Measurements from ENCODE around the gene SPOCK3.

Gene SPOCK3

GRCh38 chr4:167032871-167033270 is 201.4 kb downstream of the SPOCK3 start:
- no peaks in the 10 kb centered on the region for H3K36me3 ChIP-seq (ENCODE audit: insufficient read depth, low read length)
- peaks cover 20% of the 10 kb centered on the region for H3K4me1 ChIP-seq (ENCODE audit: control insufficient read depth, insufficient read depth, low read length)
- peak overlapping the region; percentile 10 for H3K4me2 ChIP-seq (ENCODE audit: low read length)
- H3K27me3 ChIP-seq (ENCODE audit: control insufficient read depth, insufficient read depth, low read length), result no peaks in the 10 kb centered on the region
- no peak overlapping the region for H3K4me3 ChIP-seq (ENCODE audit: low read length)
- no peaks in the 10 kb centered on the region for H3K9me3 ChIP-seq (replicated peaks; ENCODE audit: low read length)
- H3K9ac ChIP-seq (ENCODE audit: low read depth, low read length), result no peak overlapping the region

DNA sequence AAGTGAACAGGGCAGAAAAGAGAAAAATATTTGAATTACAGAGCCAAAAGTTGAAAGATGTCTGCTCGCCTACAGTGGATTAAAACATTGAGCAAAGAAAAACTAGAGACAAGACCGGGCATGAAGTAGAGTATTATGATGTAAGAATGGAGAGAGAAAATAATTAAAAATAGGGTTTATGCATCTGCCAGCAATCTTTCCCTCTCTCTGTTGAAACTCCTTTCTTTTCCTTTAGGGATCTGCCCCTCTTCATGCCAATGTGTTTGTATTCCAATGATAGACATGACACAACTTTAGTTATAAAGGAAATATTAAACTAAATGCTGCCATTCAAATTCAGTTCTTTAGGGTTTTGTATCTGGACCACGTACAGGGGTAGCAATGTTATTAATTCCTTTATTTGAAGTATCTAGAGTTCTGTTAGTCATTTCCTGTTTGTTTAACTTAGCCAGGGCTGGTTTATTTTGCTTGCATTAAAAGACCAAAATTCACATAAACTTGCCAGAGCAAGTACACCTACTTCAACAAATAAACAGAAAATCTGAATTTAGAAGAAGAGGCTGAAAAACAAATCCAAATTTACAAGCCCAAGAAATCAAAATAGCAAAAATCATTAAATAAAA is 202.6 kb downstream of the SPOCK3 start:
- H3K4me1 ChIP-seq (ENCODE audit: control insufficient read depth, insufficient read depth, low read length), result peaks cover 20% of the 10 kb centered on the region
- peak overlapping the region; percentile 7 for H3K4me3 ChIP-seq (ENCODE audit: low read length)
- no peaks in the 10 kb centered on the region for H3K36me3 ChIP-seq (ENCODE audit: insufficient read depth, low read length)
- H3K27me3 ChIP-seq (ENCODE audit: control insufficient read depth, insufficient read depth, low read length), result no peaks in the 10 kb centered on the region
- H3K4me2 ChIP-seq (ENCODE audit: low read length), result peak overlapping the region; percentile 58
- H3K9me3 ChIP-seq (replicated peaks; ENCODE audit: low read length), result no peaks in the 10 kb centered on the region
- H3K9ac ChIP-seq (ENCODE audit: low read depth, low read length), result peak overlapping the region; percentile 0

- H3K27me3 ChIP-seq (ENCODE audit: control insufficient read depth, insufficient read depth, low read length), result no peaks in the 10 kb centered on the region
- H3K9me3 ChIP-seq (replicated peaks; ENCODE audit: low read length), result no peaks in the 10 kb centered on the region
- no peak overlapping the region for H3K4me2 ChIP-seq (ENCODE audit: low read length)
- H3K4me3 ChIP-seq (ENCODE audit: low read length), result no peak overlapping the region
- peaks cover 20% of the 10 kb centered on the region for H3K4me1 ChIP-seq (ENCODE audit: control insufficient read depth, insufficient read depth, low read length)
- H3K9ac ChIP-seq (ENCODE audit: low read depth, low read length), result no peak overlapping the region
- H3K36me3 ChIP-seq (ENCODE audit: insufficient read depth, low read length), result no peaks in the 10 kb centered on the region
Observed at GRCh38 chr4:167028976-167029375, 205.3 kb downstream of the SPOCK3 start.

- H3K4me3 ChIP-seq (ENCODE audit: low read length), result no peak overlapping the region
- no peak overlapping the region for H3K4me2 ChIP-seq (ENCODE audit: low read length)
- no peak overlapping the region for H3K9ac ChIP-seq (ENCODE audit: low read depth, low read length)
- no peaks in the 10 kb centered on the region for H3K36me3 ChIP-seq (ENCODE audit: insufficient read depth, low read length)
- H3K9me3 ChIP-seq (replicated peaks; ENCODE audit: low read length), result no peaks in the 10 kb centered on the region
- H3K4me1 ChIP-seq (ENCODE audit: control insufficient read depth, insufficient read depth, low read length), result no peaks in the 10 kb centered on the region
- no peaks in the 10 kb centered on the region for H3K27me3 ChIP-seq (ENCODE audit: control insufficient read depth, insufficient read depth, low read length)
Observed at GRCh38 chr4:167025670-167026069, 208.6 kb downstream of the SPOCK3 start.

- Histone ChIP-seq H3K4me2 (ENCODE audit: low read length) (no peak overlapping the region), H3K9ac (ENCODE audit: low read depth, low read length) (no peak overlapping the region), H3K4me1 (ENCODE audit: control insufficient read depth, insufficient read depth, low read length) (no peaks in the 10 kb centered on the region), H3K27me3 (ENCODE audit: control insufficient read depth, insufficient read depth, low read length) (no peaks in the 10 kb centered on the region), H3K4me3 (ENCODE audit: low read length) (no peak overlapping the region), H3K9me3 (replicated peaks; ENCODE audit: low read length) (no peaks in the 10 kb centered on the region), H3K36me3 (ENCODE audit: insufficient read depth, low read length) (no peaks in the 10 kb centered on the region)
Observed at GRCh38 chr4:167023364-167023925, 210.8 kb downstream of the SPOCK3 start.

DNA sequence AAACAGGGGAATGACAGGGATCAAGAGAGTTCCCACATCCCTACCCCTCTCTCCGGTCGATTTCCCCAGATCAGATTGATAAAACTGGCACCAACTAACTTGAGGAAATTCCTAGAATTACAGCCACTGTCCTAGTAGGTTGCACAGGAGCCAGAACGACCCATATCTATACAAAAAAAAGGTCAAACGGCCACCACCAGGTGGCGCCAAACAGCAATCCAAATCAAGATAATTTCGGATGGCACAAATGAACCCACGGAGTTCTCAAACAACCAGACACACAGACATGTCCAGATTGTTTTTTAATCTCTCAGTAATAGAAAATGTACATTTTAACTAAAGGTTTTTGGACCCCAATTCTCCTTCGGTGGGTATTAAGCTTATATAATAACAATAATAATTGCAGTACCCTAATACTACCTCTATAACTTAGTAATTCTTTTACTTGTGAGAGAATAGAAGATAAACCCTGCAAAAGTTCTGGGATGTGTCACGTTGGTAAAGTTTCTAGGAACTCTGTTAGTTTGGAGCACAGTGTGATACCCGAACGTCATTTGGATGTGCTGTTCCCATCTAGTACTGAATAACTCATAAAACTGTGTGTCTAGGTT is 212.6 kb downstream of the SPOCK3 start:
- H3K4me3 ChIP-seq (ENCODE audit: low read length), result no peak overlapping the region
- no peaks in the 10 kb centered on the region for H3K27me3 ChIP-seq (ENCODE audit: control insufficient read depth, insufficient read depth, low read length)
- no peaks in the 10 kb centered on the region for H3K4me1 ChIP-seq (ENCODE audit: control insufficient read depth, insufficient read depth, low read length)
- no peak overlapping the region for H3K4me2 ChIP-seq (ENCODE audit: low read length)
- H3K36me3 ChIP-seq (ENCODE audit: insufficient read depth, low read length), result no peaks in the 10 kb centered on the region
- H3K9ac ChIP-seq (ENCODE audit: low read depth, low read length), result no peak overlapping the region
- H3K9me3 ChIP-seq (replicated peaks; ENCODE audit: low read length), result no peaks in the 10 kb centered on the region

- Histone ChIP-seq H3K9ac (ENCODE audit: low read depth, low read length) (no peak overlapping the region), H3K4me3 (ENCODE audit: low read length) (no peak overlapping the region), H3K9me3 (replicated peaks; ENCODE audit: low read length) (no peaks in the 10 kb centered on the region), H3K4me2 (ENCODE audit: low read length) (no peak overlapping the region), H3K27me3 (ENCODE audit: control insufficient read depth, insufficient read depth, low read length) (no peaks in the 10 kb centered on the region), H3K36me3 (ENCODE audit: insufficient read depth, low read length) (no peaks in the 10 kb centered on the region), H3K4me1 (ENCODE audit: control insufficient read depth, insufficient read depth, low read length) (no peaks in the 10 kb centered on the region)
Observed at GRCh38 chr4:167020410-167020809, 213.9 kb downstream of the SPOCK3 start.

- no peaks in the 10 kb centered on the region for H3K9me3 ChIP-seq (replicated peaks; ENCODE audit: low read length)
- no peaks in the 10 kb centered on the region for H3K36me3 ChIP-seq (ENCODE audit: insufficient read depth, low read length)
- no peak overlapping the region for H3K9ac ChIP-seq (ENCODE audit: low read depth, low read length)
- no peaks in the 10 kb centered on the region for H3K27me3 ChIP-seq (ENCODE audit: control insufficient read depth, insufficient read depth, low read length)
- H3K4me3 ChIP-seq (ENCODE audit: low read length), result no peak overlapping the region
- no peaks in the 10 kb centered on the region for H3K4me1 ChIP-seq (ENCODE audit: control insufficient read depth, insufficient read depth, low read length)
- H3K4me2 ChIP-seq (ENCODE audit: low read length), result no peak overlapping the region
Observed at GRCh38 chr4:167014944-167015343, 219.3 kb downstream of the SPOCK3 start.

DNA sequence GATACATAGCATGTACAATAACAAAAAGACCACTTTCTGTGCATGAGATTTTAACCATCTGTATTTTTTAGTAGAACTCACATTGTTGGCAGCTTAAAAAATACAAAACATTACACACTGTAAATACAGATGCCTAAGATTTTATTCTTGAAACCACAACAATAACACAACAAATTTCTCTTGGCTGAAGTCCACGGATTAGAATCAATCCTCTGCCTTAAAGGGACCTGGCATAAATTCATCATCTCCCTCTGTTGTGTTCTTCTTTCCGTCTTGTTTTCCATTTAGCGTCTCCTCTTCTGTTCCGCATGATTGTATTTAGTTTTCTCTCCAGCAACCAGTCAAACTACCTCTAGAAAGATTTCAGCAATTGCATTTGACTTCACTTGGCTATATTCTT is 231.0 kb downstream of the SPOCK3 start:
- Histone ChIP-seq H3K9ac (ENCODE audit: low read depth, low read length) (no peak overlapping the region), H3K27me3 (ENCODE audit: control insufficient read depth, insufficient read depth, low read length) (no peaks in the 10 kb centered on the region), H3K4me3 (ENCODE audit: low read length) (no peak overlapping the region), H3K4me2 (ENCODE audit: low read length) (no peak overlapping the region), H3K9me3 (replicated peaks; ENCODE audit: low read length) (no peaks in the 10 kb centered on the region), H3K36me3 (ENCODE audit: insufficient read depth, low read length) (no peaks in the 10 kb centered on the region), H3K4me1 (ENCODE audit: control insufficient read depth, insufficient read depth, low read length) (no peaks in the 10 kb centered on the region)

DNA sequence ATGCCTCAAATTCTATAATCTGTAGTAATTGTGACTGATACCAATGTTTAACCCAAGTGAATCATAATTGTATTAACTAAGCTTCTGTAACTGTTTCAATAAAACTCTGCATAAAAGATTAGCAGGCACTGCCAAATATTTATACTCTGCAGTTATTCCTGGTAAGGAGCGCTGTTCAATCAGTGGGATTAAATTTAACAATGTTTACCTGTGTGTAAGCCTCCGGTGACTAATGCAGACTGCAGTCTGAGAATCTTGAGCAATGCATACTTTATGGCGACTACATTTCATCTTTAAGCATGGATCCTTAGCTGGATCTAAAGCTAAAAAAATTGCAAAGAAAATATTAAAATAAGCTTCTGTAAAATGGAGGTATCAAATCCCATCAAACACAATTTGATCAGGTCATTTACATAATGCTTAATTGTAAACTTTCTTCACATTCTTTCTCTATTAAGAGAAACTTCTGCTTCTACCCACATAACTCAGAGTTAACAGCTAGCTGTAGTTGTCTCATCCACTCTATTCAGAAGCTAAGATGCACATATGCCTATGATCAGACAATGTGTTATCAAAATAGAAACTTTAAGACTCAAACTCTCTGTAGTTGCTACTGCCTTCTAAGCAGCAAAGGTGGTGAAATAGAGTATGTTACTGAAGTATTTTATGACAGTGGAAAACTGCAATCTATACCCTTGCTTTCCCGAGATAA is 234.0 kb downstream of the SPOCK3 start:
- Histone ChIP-seq H3K4me3 (ENCODE audit: low read length) (no peak overlapping the region), H3K9me3 (replicated peaks; ENCODE audit: low read length) (no peaks in the 10 kb centered on the region), H3K4me2 (ENCODE audit: low read length) (no peak overlapping the region), H3K4me1 (ENCODE audit: control insufficient read depth, insufficient read depth, low read length) (no peaks in the 10 kb centered on the region), H3K9ac (ENCODE audit: low read depth, low read length) (no peak overlapping the region), H3K36me3 (ENCODE audit: insufficient read depth, low read length) (no peaks in the 10 kb centered on the region), H3K27me3 (ENCODE audit: control insufficient read depth, insufficient read depth, low read length) (no peaks in the 10 kb centered on the region)

- H3K36me3 ChIP-seq (ENCODE audit: insufficient read depth, low read length), result no peaks in the 10 kb centered on the region
- H3K27me3 ChIP-seq (ENCODE audit: control insufficient read depth, insufficient read depth, low read length), result peaks cover 3% of the 10 kb centered on the region
- no peak overlapping the region for H3K4me3 ChIP-seq (ENCODE audit: low read length)
- H3K4me1 ChIP-seq (ENCODE audit: control insufficient read depth, insufficient read depth, low read length), result no peaks in the 10 kb centered on the region
- H3K4me2 ChIP-seq (ENCODE audit: low read length), result no peak overlapping the region
- H3K9ac ChIP-seq (ENCODE audit: low read depth, low read length), result no peak overlapping the region
- no peaks in the 10 kb centered on the region for H3K9me3 ChIP-seq (replicated peaks; ENCODE audit: low read length)
Observed at GRCh38 chr4:166996216-166996615, 238.1 kb downstream of the SPOCK3 start.

Measured in skeletal muscle satellite cell (primary cell).